GM21360 (cell line): ENCODE measurements around the gene ERCC3.
"Not testable (repeated sequence)": the region's sequence is repeated elsewhere in the genome, so short reads cannot be mapped to it uniquely, and the experiment has no call there.

ENCODE experiments used
- ATAC-seq: cut with Tn5 transposase; IDR thresholded peaks from one replicate; pipeline ENCODE4 v1.9.1; 2021; ENCODE audit warnings: mild to moderate bottlenecking, moderate library complexity; ENCODE audit not compliant: unreplicated experiment

Gene ERCC3

GRCh38 chr2:127279781-127280180 lies 14.2 kb downstream of the ERCC3 start:
- no peak for ATAC-seq

- ATAC-seq, result no peak
Observed at GRCh38 chr2:127278959-127279358, 15.0 kb downstream of the ERCC3 start.

GRCh38 chr2:127277028-127277427 lies 16.9 kb downstream of the ERCC3 start:
- peak; percentile 60 for ATAC-seq

- no peak for ATAC-seq
Observed at GRCh38 chr2:127275789-127276188, 18.2 kb downstream of the ERCC3 start.

GRCh38 chr2:127275356-127275755 lies 18.6 kb downstream of the ERCC3 start:
- ATAC-seq, result no peak

GRCh38 chr2:127270663-127271062 lies 23.3 kb downstream of the ERCC3 start:
- ATAC-seq, result no peak

GRCh38 chr2:127261804-127262406 lies 32.0 kb downstream of the ERCC3 start:
- ATAC-seq, result no peak

GRCh38 chr2:127259355-127259754 lies 34.6 kb downstream of the ERCC3 start:
- no peak for ATAC-seq

GRCh38 chr2:127256866-127257265 lies 37.1 kb downstream of the ERCC3 start:
- no peak for ATAC-seq

GRCh38 chr2:127256381-127256780 lies 37.6 kb downstream of the ERCC3 start:
- ATAC-seq, result no peak

GRCh38 chr2:127255721-127256120 lies 38.2 kb downstream of the ERCC3 start:
- ATAC-seq, result no peak

GRCh38 chr2:127255146-127255545 lies 38.8 kb downstream of the ERCC3 start:
- ATAC-seq, result no peak

GRCh38 chr2:127254386-127254981 lies 39.5 kb downstream of the ERCC3 start:
- ATAC-seq, result no peak

- ATAC-seq, result not testable (repeated sequence)
Observed at GRCh38 chr2:127241184-127241583, 52.8 kb downstream of the ERCC3 start.

- no peak for ATAC-seq
Observed at GRCh38 chr2:127239395-127239794, 54.5 kb downstream of the ERCC3 start.

GRCh38 chr2:127237768-127238167 lies 56.2 kb downstream of the ERCC3 start:
- ATAC-seq, result not testable (repeated sequence)

- ATAC-seq, result no peak
Observed at GRCh38 chr2:127235082-127235702, 58.8 kb downstream of the ERCC3 start.

GRCh38 chr2:127233710-127234109 lies 60.2 kb downstream of the ERCC3 start:
- no peak for ATAC-seq

GRCh38 chr2:127231130-127231865 lies 62.6 kb downstream of the ERCC3 start:
- no peak for ATAC-seq

GRCh38 chr2:127229555-127229954 lies 64.4 kb downstream of the ERCC3 start:
- no peak for ATAC-seq

GRCh38 chr2:127228102-127228501 lies 65.8 kb downstream of the ERCC3 start:
- ATAC-seq, result no peak

- not testable (repeated sequence) for ATAC-seq
Observed at GRCh38 chr2:127227264-127227660, 66.7 kb downstream of the ERCC3 start.
